CD4-positive, alpha-beta T cell (primary cell): ENCODE data around the gene CYB5A. TPM values are rescaled to one million over a fixed set of nuclear protein-coding genes. Genes with fewer than 3 reads are reported as not detected.

Experiments used
- ATAC-seq: fragments of 200-7000 bp; cut with Tn5 transposase; one replicate; pipeline ENCODE4 v1.10.0; 2022; ENCODE audit warnings: mild to moderate bottlenecking; ENCODE audit not compliant: poor library complexity
- CTCF ChIA-PET: fragments of 350-600 bp; sonication (Branson Sonifier 250); formaldehyde crosslinking; loops from one replicate; lab custom pipeline; 2021; ENCODE audit warnings: antibody characterized with exemption, inconsistent platforms; lab: Charles Lee
- POLR2A ChIA-PET: fragments of 350-600 bp; sonication (Branson Sonifier 250); formaldehyde crosslinking; loops from one replicate; lab custom pipeline; 2021; ENCODE audit warnings: antibody characterized with exemption, inconsistent platforms; lab: Charles Lee
- DNase-seq, 14 experiments: peaks; one replicate each; pipeline ENCODE4 v3.0.0-alpha.2; 2013 to 2020; ENCODE audit warnings: mixed read lengths in 2 of 14
- H3K27ac ChIP-seq, 2 donors: one replicate each; pipeline versions ENCODE4 v1.5.1 to v1.7.0; 2013; ENCODE audit warnings: low read length in 2 of 2, low read depth in 1 of 2, mild to moderate bottlenecking in 1 of 2
- H3K27me3 ChIP-seq, 2 experiments: 1 replicate in 1 of 2; 2 replicates in 1 of 2; pipeline versions ENCODE4 v1.6.1 to v1.7.0; 2013; ENCODE audit warnings: low read length in 2 of 2, control low read depth in 1 of 2, mild to moderate bottlenecking in 1 of 2, moderate library complexity in 1 of 2; ENCODE audit not compliant: insufficient read depth in 2 of 2, control insufficient read depth in 1 of 2
- H3K36me3 ChIP-seq: one replicate; pipeline ENCODE4 v1.6.1; 2013; ENCODE audit warnings: low read length, control low read depth; ENCODE audit not compliant: insufficient read depth
- H3K4me1 ChIP-seq: one replicate; pipeline ENCODE4 v1.6.1; 2013; ENCODE audit warnings: low read length, control low read depth; ENCODE audit not compliant: insufficient read depth
- H3K4me3 ChIP-seq: one replicate; pipeline ENCODE4 v1.5.1; 2013; ENCODE audit warnings: mild to moderate bottlenecking, low read length, moderate library complexity
- H3K9me3 ChIP-seq, 2 experiments: 1 replicate in 1 of 2; 2 replicates in 1 of 2; pipeline versions ENCODE4 v1.6.1 to v1.7.0; 2013; ENCODE audit warnings: low read length in 2 of 2, mild to moderate bottlenecking in 2 of 2, control low read depth in 1 of 2, moderate library complexity in 1 of 2; ENCODE audit not compliant: control insufficient read depth in 1 of 2, insufficient read depth in 1 of 2
- H3K27ac Mint-ChIP-seq: one replicate; pipeline ENCODE4 v1.8.0; 2020; ENCODE audit warnings: mixed read lengths
- H3K27me3 Mint-ChIP-seq: one replicate; pipeline ENCODE4 v1.8.0; 2021; ENCODE audit warnings: mixed read lengths
- H3K36me3 Mint-ChIP-seq: one replicate; pipeline ENCODE4 v1.8.0; 2021; ENCODE audit warnings: low read depth, mixed read lengths
- H3K4me1 Mint-ChIP-seq: one replicate; pipeline ENCODE4 v1.8.0; 2021; ENCODE audit warnings: low read depth, mixed read lengths
- H3K4me3 Mint-ChIP-seq: one replicate; pipeline ENCODE4 v1.8.0; 2020; ENCODE audit warnings: mild to moderate bottlenecking, mixed read lengths
- H3K9me3 Mint-ChIP-seq: one replicate; pipeline ENCODE4 v1.8.0; 2020; ENCODE audit warnings: mixed read lengths
- CTCF ChIP-seq: fragments of 200-600 bp; IDR thresholded peaks from one replicate; pipeline ENCODE4 v1.8.0; 2022; ENCODE audit warnings: antibody characterized with exemption, mild to moderate bottlenecking
- intact Hi-C, 2 experiments: fragments of 100-400 bp; cut with DNase I in 1 of 2; cut with micrococcal nuclease in 1 of 2; formaldehyde crosslinking; loops; one replicate each; pipeline versions ENCODE4 v1.15.1 to v1.9.0; 2023 to 2025; cut with DNase I, micrococcal nuclease
- total RNA-seq, 174 experiments: library from RNA in 2 of 174; stranded (reverse) in 2 of 174; gene quantifications; one replicate each; pipeline ENCODE4 v1.2.3 and lab custom pipeline; 2021 to 2026

Gene CYB5A
- total RNA-seq, 2 experiments from 2014 or later = 3.7 to 4.1 TPM

- H3K4me3 Mint-ChIP-seq = no peak overlapping the region
- H3K36me3 Mint-ChIP-seq = peaks cover 55% of the 10 kb centered on the region
- POLR2A ChIA-PET = no interaction called here
- H3K4me1 ChIP-seq = no peaks in the 10 kb centered on the region
- DNase-seq (no peak), ATAC-seq (no peak)
- peaks cover 5% of the 10 kb centered on the region for H3K36me3 ChIP-seq
- no peaks in the 10 kb centered on the region for H3K9me3 ChIP-seq
- no peaks in the 10 kb centered on the region for H3K27me3 Mint-ChIP-seq
- intact Hi-C loops = no loop called here
- TF ChIP-seq CTCF = no peak
- no peaks in the 10 kb centered on the region for H3K27me3 ChIP-seq
- H3K27ac Mint-ChIP-seq = no peak overlapping the region
- H3K27ac ChIP-seq = no peak overlapping the region
- no peaks in the 10 kb centered on the region for H3K4me1 Mint-ChIP-seq
- H3K9me3 Mint-ChIP-seq = no peaks in the 10 kb centered on the region
- H3K4me3 ChIP-seq = no peak overlapping the region
- CTCF ChIA-PET = no interaction called here
Observed at GRCh38 chr18:74257083-74257482, 34.7 kb downstream of the CYB5A start.

- ATAC-seq = no peak
- Histone ChIP-seq H3K27ac (no peak overlapping the region), H3K4me1 (no peaks in the 10 kb centered on the region), H3K27me3 (no peaks in the 10 kb centered on the region), H3K4me3 (no peak overlapping the region), H3K9me3 (no peaks in the 10 kb centered on the region), H3K36me3 (no peaks in the 10 kb centered on the region)
- Mint-ChIP-seq H3K27ac (no peak overlapping the region), H3K4me1 (no peaks in the 10 kb centered on the region), H3K4me3 (no peak overlapping the region), H3K27me3 (no peaks in the 10 kb centered on the region), H3K36me3 (peaks cover 51% of the 10 kb centered on the region), H3K9me3 (no peaks in the 10 kb centered on the region)
- POLR2A ChIA-PET = no interaction called here
- DNase-seq = no peak
- TF ChIP-seq CTCF = no peak
- intact Hi-C loops = no loop called here
- CTCF ChIA-PET = no interaction called here
Observed at GRCh38 chr18:74256190-74256589, 35.6 kb downstream of the CYB5A start.

GRCh38 chr18:74255131-74255616, 36.6 kb downstream of the CYB5A start:
- ChIA-PET CTCF (no interaction called here), POLR2A (no interaction called here)
- ATAC-seq = no peak
- no peaks in the 10 kb centered on the region for H3K4me1 Mint-ChIP-seq
- H3K27me3 Mint-ChIP-seq = no peaks in the 10 kb centered on the region
- TF ChIP-seq CTCF = no peak
- H3K36me3 ChIP-seq = no peaks in the 10 kb centered on the region
- H3K4me1 ChIP-seq = no peaks in the 10 kb centered on the region
- H3K27ac Mint-ChIP-seq = no peak overlapping the region
- H3K27me3 ChIP-seq = no peaks in the 10 kb centered on the region
- no peak for DNase-seq
- no peak overlapping the region for H3K27ac ChIP-seq
- no peak overlapping the region for H3K4me3 Mint-ChIP-seq
- H3K4me3 ChIP-seq = no peak overlapping the region
- intact Hi-C loops = no loop called here
- no peaks in the 10 kb centered on the region for H3K9me3 Mint-ChIP-seq
- no peaks in the 10 kb centered on the region for H3K9me3 ChIP-seq
- H3K36me3 Mint-ChIP-seq = peaks cover 40% of the 10 kb centered on the region
